Activated naive CD8-positive, alpha-beta T cell treated with anti-CD3 and anti-CD28 coated beads, Interleukin-2, amount 50 U/mL, for 16 hours (primary cell): ENCODE data around the gene MUC6.

Experiments
- DNase-seq: peaks from one replicate; pipeline ENCODE4 v3.0.0-alpha.2; 2020; ENCODE audit warnings: low read depth, low spot score

The MUC6 gene

GRCh38 chr11:965206-965775 lies 71.2 kb downstream of the MUC6 start:
- DNase-seq = no peak

- no peak for DNase-seq
These were observed 72.7 kb downstream of the MUC6 start for GRCh38 chr11:963852-964251.
